Liver (tissue), 3 donors: Measurements from ENCODE around the gene HOPX.

ENCODE experiments used
- CTCF ChIP-seq: fragments of 150-350 bp; IDR thresholded peaks from 2 replicates; pipeline ENCODE4 v1.5.1; 2017; ENCODE audit warnings: improper control_type of control experiment, low read depth, low read length; ENCODE audit not compliant: missing input control
- RXRA ChIP-seq, 2 donors: IDR thresholded peaks; 2 replicates each; pipeline ENCODE4 v1.6.1; 2017 to 2018; ENCODE audit warnings: antibody characterized with exemption in 2 of 2, mild to moderate bottlenecking in 1 of 2
- TAF1 ChIP-seq: conservative IDR thresholded peaks from 2 replicates; pipeline ENCODE4 v1.6.1; 2016; ENCODE audit warnings: antibody characterized with exemption, mild to moderate bottlenecking
- donor health status: healthy.
- donor health status: healthy.

- TF ChIP-seq CTCF (no peak), RXRA (IDR thresholded peaks at IDR 0.05) (no peak), TAF1 (no peak)
Measured at GRCh38 chr4:56643596-56643995, 37.5 kb downstream of the HOPX start.
